Measurements from ENCODE around the gene TTC33. TPM values are rescaled to one million over a fixed set of nuclear protein-coding genes. Genes with fewer than 3 reads are reported as not detected.

The TTC33 gene
- total and polyA plus RNA-seq, 2 of the 4 experiments (the other 2 are of a cell fraction), result 3.1 to 8.1 TPM

GRCh38 chr5:40738502-40738901 is 17.3 kb downstream of the TTC33 start:
- no peak overlapping the region for H3K56ac ChIP-seq (ENCODE audit: extremely low read depth, insufficient read depth, low read length)
- no peak for DNase-seq

More at GRCh38 chr5:40738502-40738901, 17.3 kb downstream of the TTC33 start:
- in situ Hi-C loops (cut with MboI; ENCODE audit: low sequenced_read_pairs), result loop anchor here (5.0 to 10.0 kb wide), 3 partner anchors 791 to 1154 kb away; no protein-coding TSS in a partner anchor
- no peaks in the 10 kb centered on the region for H4K20me1 ChIP-seq (ENCODE audit: insufficient read depth, low read length)
- H3K4me3 ChIP-seq (ENCODE audit: insufficient read depth, low read depth, low read length), result no peak overlapping the region
- no peak overlapping the region for H3K4me2 ChIP-seq (ENCODE audit: low read depth, low read length)
- no peak overlapping the region for H2BK120ac ChIP-seq (ENCODE audit: low read depth, low read length)
- H4K91ac ChIP-seq (ENCODE audit: insufficient read depth, low read depth, low read length), result no peak overlapping the region
- H4K5ac ChIP-seq (ENCODE audit: low read depth, low read length), result no peak overlapping the region
- H3K9ac ChIP-seq (ENCODE audit: low read depth, low read length), result no peak overlapping the region
- H3K4me1 ChIP-seq (ENCODE audit: control insufficient read depth, insufficient read depth, low read length), result peaks cover 13% of the 10 kb centered on the region
- BruUV-seq (replicated peaks), result no TSS peak
- no peak for TF ChIP-seq RAD21 (IDR thresholded peaks at IDR 0.05; ENCODE audit: low read length)
- no peak for TF ChIP-seq RCOR1 (IDR thresholded peaks at IDR 0.05; ENCODE audit: insufficient replicate concordance, low read length)
- no peak for TF ChIP-seq MAFK (IDR thresholded peaks at IDR 0.05; ENCODE audit: low read depth, low read length)
- TF ChIP-seq NFE2L2 (IDR thresholded peaks at IDR 0.05; ENCODE audit: low read depth, low read length), result no peak
- no peak for TF ChIP-seq USF2 (IDR thresholded peaks at IDR 0.05; ENCODE audit: low read depth, low read length)
- no peak for TF ChIP-seq ELK1 (IDR thresholded peaks at IDR 0.05; ENCODE audit: borderline replicate concordance, low read depth, low read length)
- no peak for TF ChIP-seq BHLHE40 (IDR thresholded peaks at IDR 0.05; ENCODE audit: low read depth, low read length)
- no peak for TF ChIP-seq RFX5 (IDR thresholded peaks at IDR 0.05; ENCODE audit: low read depth, low read length)
- TF ChIP-seq MAZ (IDR thresholded peaks at IDR 0.05; ENCODE audit: borderline replicate concordance, low read depth, low read length), result no peak
- TF ChIP-seq CHD1 (IDR thresholded peaks at IDR 0.05; ENCODE audit: low read depth, low read length), result no peak
- no peak for TF ChIP-seq SMC3 (IDR thresholded peaks at IDR 0.05; ENCODE audit: low read depth, low read length)
- no peak for TF ChIP-seq FOS (IDR thresholded peaks at IDR 0.05; ENCODE audit: low read depth, low read length)
- no peak for TF ChIP-seq POLR2A (IDR thresholded peaks at IDR 0.05; ENCODE audit: low read depth, low read length)
- TF ChIP-seq CEBPB (IDR thresholded peaks at IDR 0.05; ENCODE audit: low read depth, low read length), result no peak
- TF ChIP-seq CTCF (conservative IDR thresholded peaks at IDR 0.05; ENCODE audit: low read depth, low read length), result no peak
- TF ChIP-seq MXI1 (IDR thresholded peaks at IDR 0.05; ENCODE audit: borderline replicate concordance, low read depth, low read length), result no peak
- no peak overlapping the region for H3K23ac ChIP-seq (ENCODE audit: low read depth, low read length)
- dilution Hi-C loops (cut with HindIII; ENCODE audit: low sequenced_read_pairs, unreplicated experiment), result no loop called here
- H3K79me1 ChIP-seq (ENCODE audit: low read depth in 1 of 2, low read length in 2 of 2), result peaks cover 14 to 29% of the 10 kb centered on the region in 2 experiments
- no peak overlapping the region for H2AK5ac ChIP-seq (ENCODE audit: low read depth, low read length)
- no peak overlapping the region for H3K14ac ChIP-seq (replicated peaks; ENCODE audit: low read depth, low read length)
- H3K27me3 ChIP-seq (ENCODE audit: control insufficient read depth, insufficient read depth, low read length), result no peaks in the 10 kb centered on the region
- intact Hi-C loops (cut with micrococcal nuclease), result no loop called here
- no peak overlapping the region for H2BK5ac ChIP-seq (ENCODE audit: low read depth, low read length, poor library complexity, severe bottlenecking)
- CTCF ChIA-PET, result no interaction called here
- no peak overlapping the region for H3K4ac ChIP-seq (ENCODE audit: low read depth, low read length)
- POLR2A ChIA-PET (ENCODE audit: unreplicated experiment), result interaction anchor here (0.6 kb wide), 1 partner anchor 754 kb away, joined by 9 read pairs; no protein-coding TSS in a partner anchor
- no peak overlapping the region for H2AFZ ChIP-seq (replicated peaks; ENCODE audit: low read length, poor library complexity)
- H3K27ac ChIP-seq (ENCODE audit: insufficient read depth, low read length), result no peak overlapping the region
- H3K18ac ChIP-seq (ENCODE audit: low read depth, low read length), result no peak overlapping the region
- ATAC-seq (ENCODE audit: low read depth), result no peak
- no peak overlapping the region for H2BK20ac ChIP-seq (ENCODE audit: low read depth, low read length)
- no peak overlapping the region for H2AK9ac ChIP-seq (replicated peaks; ENCODE audit: low read depth, low read length, poor library complexity)
- no peak overlapping the region for H4K8ac ChIP-seq (ENCODE audit: low read depth in 2 of 2, low read length in 2 of 2)
- H3K9me3 ChIP-seq (ENCODE audit: control insufficient read depth, insufficient read depth, low read length), result peaks cover 4% of the 10 kb centered on the region; the same call in 1 of the 2 replicates
- no peak overlapping the region for H2BK15ac ChIP-seq (ENCODE audit: low read depth, low read length)
- peaks cover 12% of the 10 kb centered on the region for H3K9me1 ChIP-seq (ENCODE audit: insufficient read depth, low read length)
- peaks cover 9% of the 10 kb centered on the region for H3K36me3 ChIP-seq (ENCODE audit: control insufficient read depth, insufficient read depth, low read length)

Data from IMR-90 (cell line).